Pancreas (tissue), 10 donors: Measurements from ENCODE around the gene ZNF41. TPM values are rescaled to one million over a fixed set of nuclear protein-coding genes. Genes with fewer than 3 reads are reported as not detected.

Source experiments
- ATAC-seq, 4 donors: fragments of 200-7000 bp; cut with Tn5 transposase; one replicate each; pipeline versions ENCODE4 v1.8.0 to v1.9.1; 2020; ENCODE audit warnings: mild to moderate bottlenecking in 4 of 4, moderate library complexity in 4 of 4
- DNase-seq, 6 donors: peaks; one replicate each; pipeline ENCODE4 v3.0.0-alpha.2; 2020
- FAIRE-seq: peaks from 2 replicates; lab custom pipeline; 2012; peaks lifted over from hg19 to GRCh38; lab: Jason Lieb, UNC
- H3K27ac ChIP-seq, 4 donors: fragments of 200-600 bp; sonication (generic); 1 replicate in 3 of 4; 2 replicates in 1 of 4; pipeline versions ENCODE4 v1.5.0 to v1.8.0; 2020
- H3K27me3 ChIP-seq, 4 donors: fragments of 200-600 bp; one replicate each; pipeline ENCODE4 v1.8.0; 2021
- H3K36me3 ChIP-seq, 3 donors: fragments of 200-600 bp; sonication (generic) in 1 of 3; one replicate each; pipeline versions ENCODE4 v1.5.0 to v1.8.0; 2020 to 2021
- H3K4me1 ChIP-seq, 3 donors: fragments of 200-600 bp; one replicate each; pipeline ENCODE4 v1.8.0; 2021
- H3K4me3 ChIP-seq, 4 donors: fragments of 200-600 bp; sonication (generic) in 2 of 4; one replicate each; pipeline versions ENCODE4 v1.5.0 to v1.8.0; 2020 to 2021
- H3K9me3 ChIP-seq, 4 donors: fragments of 200-600 bp; one replicate each; pipeline ENCODE4 v1.8.0; 2021
- WGBS, 2 donors: extraction: QIAGEN DNeasy Blood & Tissue Kit; methylation state at CpG; one replicate each; pipeline ENCODE4 v1.1.7; 2013; 5-methylcytosine and 5-hydroxymethylcytosine counted together
- intact Hi-C, 3 donors: fragments of 100-400 bp; cut with DNase I; formaldehyde crosslinking; loops; one replicate each; pipeline versions ENCODE4 v1.11.1 to v1.14.2; 2022
- polyA plus RNA-seq, 2 donors: library from polyadenylated mRNA; stranded (reverse); fragments of 200-250 nt; gene quantifications; one replicate each; pipeline ENCODE4 v1.2.3, GENCODE V29; 2013
- total RNA-seq, 6 donors: library from RNA; stranded (reverse); fragmentation: NEBNext Ultra II Directional in 4 of 6; extraction: Animal tissue kit (Norgen Biotek cat#: 25700) in 4 of 6; gene quantifications; one replicate each; pipeline versions ENCODE4 v1.2.1 to v1.2.4, GENCODE V29; 2021 to 2023
- TF ChIP-seq, protein P1 (sequence below), 4 donors: fragments of 200-600 bp; sonication (generic) in 3 of 4; IDR thresholded peaks; one replicate each; pipeline versions ENCODE4 v1.5.0 to v1.8.0; 2021; ENCODE audit warnings: antibody characterized with exemption in 4 of 4
- donor health status: healthy with polysubstance abuse.
- donor health status: DM: no; HTN: no; CAD: no; lungs with moderate emphysema.
- donor health status: DM: no; HTN: no; CAD: no.
- donor health status: control.
- donor health status: control.
- donor health status: Bipolar disorder and iron deficiency.
- donor health status: DM: yes; HTN: yes; CAD: no.
- donor health status: DM: no; HTN: no; CAD: no.
- donor health status: DM: no; HTN: no; CAD: no.
- donor health status: DM: yes; HTN: yes; CAD: no.

ZNF41 gene
- total and polyA plus RNA-seq, 8 donors: 1.8 to 6.7 (median 3.4) TPM

DNA sequence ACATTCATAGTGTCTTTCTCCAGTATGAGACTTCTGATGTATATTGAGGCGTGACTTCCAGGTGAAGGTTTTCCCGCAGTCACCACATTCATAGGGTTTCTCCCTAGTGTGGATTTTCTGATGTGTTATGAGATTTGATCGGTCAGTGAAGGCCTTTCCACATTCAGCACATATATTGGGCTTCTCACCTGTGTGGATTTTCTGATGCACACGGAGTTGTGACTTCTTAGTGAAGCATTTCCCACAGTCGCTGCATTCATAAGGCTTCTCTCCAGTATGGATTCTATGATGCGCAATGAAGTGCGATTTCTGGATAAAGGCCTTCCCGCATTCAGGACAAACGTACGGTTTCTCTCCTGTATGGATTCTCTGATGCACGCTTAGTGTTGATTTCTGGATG is 35.4 kb downstream of the ZNF41 start:
- intact Hi-C loops: no loop called here
- Histone ChIP-seq H3K9me3 (peaks cover 0 to 4% (median 0%) of the 10 kb centered on the region in 4 donors), H3K36me3 (peaks cover 0 to 10% (median 3%) of the 10 kb centered on the region in 3 donors), H3K27ac (no peak overlapping the region), H3K4me1 (no peaks in the 10 kb centered on the region), H3K4me3 (no peak overlapping the region), H3K27me3 (peaks cover 0 to 7% (median 0%) of the 10 kb centered on the region in 4 donors)
- TF ChIP-seq, protein P1, sequence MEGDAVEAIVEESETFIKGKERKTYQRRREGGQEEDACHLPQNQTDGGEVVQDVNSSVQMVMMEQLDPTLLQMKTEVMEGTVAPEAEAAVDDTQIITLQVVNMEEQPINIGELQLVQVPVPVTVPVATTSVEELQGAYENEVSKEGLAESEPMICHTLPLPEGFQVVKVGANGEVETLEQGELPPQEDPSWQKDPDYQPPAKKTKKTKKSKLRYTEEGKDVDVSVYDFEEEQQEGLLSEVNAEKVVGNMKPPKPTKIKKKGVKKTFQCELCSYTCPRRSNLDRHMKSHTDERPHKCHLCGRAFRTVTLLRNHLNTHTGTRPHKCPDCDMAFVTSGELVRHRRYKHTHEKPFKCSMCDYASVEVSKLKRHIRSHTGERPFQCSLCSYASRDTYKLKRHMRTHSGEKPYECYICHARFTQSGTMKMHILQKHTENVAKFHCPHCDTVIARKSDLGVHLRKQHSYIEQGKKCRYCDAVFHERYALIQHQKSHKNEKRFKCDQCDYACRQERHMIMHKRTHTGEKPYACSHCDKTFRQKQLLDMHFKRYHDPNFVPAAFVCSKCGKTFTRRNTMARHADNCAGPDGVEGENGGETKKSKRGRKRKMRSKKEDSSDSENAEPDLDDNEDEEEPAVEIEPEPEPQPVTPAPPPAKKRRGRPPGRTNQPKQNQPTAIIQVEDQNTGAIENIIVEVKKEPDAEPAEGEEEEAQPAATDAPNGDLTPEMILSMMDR (IDR thresholded peaks at IDR 0.05): no peak
- FAIRE-seq: no peak
- DNase-seq: no peak
- ATAC-seq: no peak
- WGBS, 2 donors: 89 to 97% methylated on average over 11 of the region's 11 CpGs

DNA sequence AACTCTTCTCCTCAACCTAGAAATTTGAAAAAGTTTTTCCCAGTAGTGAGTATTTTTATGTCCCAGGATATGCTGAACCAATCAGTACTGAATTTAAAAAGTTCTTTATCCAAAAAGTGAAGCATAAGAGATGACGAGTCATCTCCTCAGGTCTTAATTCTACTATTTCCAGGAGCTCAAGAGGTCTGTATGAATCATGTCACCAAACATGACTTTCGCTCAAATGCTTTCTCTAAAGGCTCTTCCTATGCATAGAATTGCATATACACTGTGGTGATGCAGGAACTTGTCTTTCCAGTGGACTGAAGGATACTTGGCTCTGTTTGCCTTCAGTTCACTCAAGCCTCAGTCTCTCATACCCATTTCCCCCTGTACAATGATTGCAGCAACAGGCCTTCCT is 36.1 kb downstream of the ZNF41 start:
- TF ChIP-seq, protein P1 (IDR thresholded peaks at IDR 0.05): no peak
- ATAC-seq: no peak
- intact Hi-C loops: no loop called here
- Histone ChIP-seq H3K4me3 (no peak overlapping the region), H3K4me1 (no peaks in the 10 kb centered on the region), H3K27ac (no peak overlapping the region), H3K27me3 (peaks cover 0 to 7% (median 0%) of the 10 kb centered on the region in 4 donors), H3K36me3 (peaks cover 0 to 10% (median 3%) of the 10 kb centered on the region in 3 donors), H3K9me3 (peaks cover 0 to 4% (median 0%) of the 10 kb centered on the region in 4 donors)
- no peak for FAIRE-seq
- 84 to 100% methylated on average over 2 of the region's 2 CpGs for WGBS, 2 donors
- no peak for DNase-seq

DNA sequence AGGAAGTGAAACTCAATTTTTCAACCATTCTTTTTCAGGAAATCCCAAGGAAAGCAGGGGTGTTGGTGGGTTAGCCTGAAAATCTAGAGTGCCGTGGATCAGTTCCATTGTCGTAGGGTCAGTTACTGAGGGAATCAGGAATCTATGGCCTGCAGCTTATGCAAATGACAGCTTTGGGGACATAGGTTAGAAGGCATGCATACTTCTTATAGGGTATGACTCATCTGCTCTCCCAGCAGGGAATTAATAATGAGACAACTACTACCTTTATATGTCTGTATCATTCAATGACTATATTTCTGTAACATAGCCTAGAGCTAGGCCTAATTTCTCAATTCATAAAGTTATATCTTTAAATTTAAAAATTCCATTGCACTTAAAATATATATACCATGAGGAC is 36.6 kb downstream of the ZNF41 start:
- Histone ChIP-seq H3K27me3 (peaks cover 0 to 7% (median 0%) of the 10 kb centered on the region in 4 donors), H3K4me1 (no peaks in the 10 kb centered on the region), H3K36me3 (peaks cover 0 to 10% (median 3%) of the 10 kb centered on the region in 3 donors), H3K9me3 (peaks cover 0 to 4% (median 0%) of the 10 kb centered on the region in 4 donors), H3K4me3 (no peak overlapping the region), H3K27ac (no peak overlapping the region)
- FAIRE-seq (no peak), DNase-seq (no peak), ATAC-seq (no peak)
- TF ChIP-seq, protein P1 (IDR thresholded peaks at IDR 0.05): no peak
- 83 to 97% methylated on average over 2 of the region's 2 CpGs for WGBS, 2 donors
- intact Hi-C loops: no loop called here

DNA sequence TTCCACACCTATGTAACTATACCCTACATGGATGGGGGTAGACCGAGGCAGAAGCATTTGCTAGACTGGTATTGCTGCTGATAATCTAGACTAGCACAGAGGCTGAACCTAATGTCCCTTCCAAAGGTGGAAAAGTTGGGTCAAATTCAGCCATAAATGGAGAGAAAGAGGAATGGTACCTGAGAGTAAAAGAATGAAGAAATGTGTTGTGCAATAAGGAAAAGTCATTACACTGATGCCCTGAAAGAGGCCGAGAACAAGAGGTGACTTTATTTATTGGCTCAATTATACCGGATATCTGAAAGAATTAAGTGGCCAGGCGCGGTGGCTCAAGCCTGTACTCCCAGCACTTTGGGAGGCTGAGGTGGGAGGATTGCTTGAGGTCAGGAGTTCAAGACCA is 52.1 kb downstream of the ZNF41 start:
- 82 to 88% methylated on average over 5 of the region's 5 CpGs for WGBS, 2 donors
- H3K27me3 ChIP-seq: no peaks in the 10 kb centered on the region
- ATAC-seq (no peak), DNase-seq (no peak), FAIRE-seq (no peak)
- intact Hi-C loops: no loop called here
- no peak overlapping the region for H3K27ac ChIP-seq
- no peaks in the 10 kb centered on the region for H3K4me1 ChIP-seq
- H3K36me3 ChIP-seq: no peaks in the 10 kb centered on the region
- TF ChIP-seq, protein P1 (IDR thresholded peaks at IDR 0.05): no peak
- no peaks in the 10 kb centered on the region for H3K9me3 ChIP-seq
- no peak overlapping the region for H3K4me3 ChIP-seq

DNA sequence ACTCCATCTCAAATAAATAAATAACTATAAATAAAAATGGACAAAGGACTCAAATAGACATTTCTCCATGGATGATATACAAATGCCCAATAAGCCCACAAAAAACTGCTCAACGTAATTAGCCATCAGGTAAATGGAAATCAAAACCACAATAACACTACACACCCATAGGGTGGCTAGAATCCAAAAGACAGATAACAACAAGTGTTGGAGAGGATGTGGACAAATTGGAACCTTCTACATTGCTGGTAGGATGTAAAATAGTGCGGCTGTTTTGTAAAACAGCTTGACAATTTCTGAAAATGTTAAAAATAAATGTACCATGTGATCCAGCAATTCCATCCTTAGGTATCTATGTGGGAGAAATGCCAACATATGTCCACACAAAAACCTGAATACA is 60.6 kb downstream of the ZNF41 start:
- Histone ChIP-seq H3K27ac (no peak overlapping the region), H3K27me3 (no peaks in the 10 kb centered on the region), H3K9me3 (no peaks in the 10 kb centered on the region), H3K4me1 (no peaks in the 10 kb centered on the region), H3K36me3 (no peaks in the 10 kb centered on the region), H3K4me3 (no peak overlapping the region)
- TF ChIP-seq, protein P1 (IDR thresholded peaks at IDR 0.05): no peak
- no peak for ATAC-seq
- FAIRE-seq: no peak
- no peak for DNase-seq
- intact Hi-C loops: no loop called here
- 58 to 75% methylated on average over 2 of the region's 2 CpGs for WGBS, 2 donors
